Measurements from ENCODE around the gene ERGIC1.
"Not testable (repeated sequence)": the region's sequence is repeated elsewhere in the genome, so short reads cannot be mapped to it uniquely, and the experiment has no call there.

Gene ERGIC1

GRCh38 chr5:172841256-172841655, 7.2 kb downstream of the ERGIC1 start:
- Mint-ChIP-seq H3K4me3 (no peak overlapping the region), H3K4me1 (peaks cover 21% of the 10 kb centered on the region), H3K27me3 (no peaks in the 10 kb centered on the region), H3K36me3 (peaks cover 10% of the 10 kb centered on the region), H3K27ac (no peak overlapping the region), H3K9me3 (no peaks in the 10 kb centered on the region)
- DNase-seq, result no peak
- CTCF ChIA-PET, result no interaction called here

DNA sequence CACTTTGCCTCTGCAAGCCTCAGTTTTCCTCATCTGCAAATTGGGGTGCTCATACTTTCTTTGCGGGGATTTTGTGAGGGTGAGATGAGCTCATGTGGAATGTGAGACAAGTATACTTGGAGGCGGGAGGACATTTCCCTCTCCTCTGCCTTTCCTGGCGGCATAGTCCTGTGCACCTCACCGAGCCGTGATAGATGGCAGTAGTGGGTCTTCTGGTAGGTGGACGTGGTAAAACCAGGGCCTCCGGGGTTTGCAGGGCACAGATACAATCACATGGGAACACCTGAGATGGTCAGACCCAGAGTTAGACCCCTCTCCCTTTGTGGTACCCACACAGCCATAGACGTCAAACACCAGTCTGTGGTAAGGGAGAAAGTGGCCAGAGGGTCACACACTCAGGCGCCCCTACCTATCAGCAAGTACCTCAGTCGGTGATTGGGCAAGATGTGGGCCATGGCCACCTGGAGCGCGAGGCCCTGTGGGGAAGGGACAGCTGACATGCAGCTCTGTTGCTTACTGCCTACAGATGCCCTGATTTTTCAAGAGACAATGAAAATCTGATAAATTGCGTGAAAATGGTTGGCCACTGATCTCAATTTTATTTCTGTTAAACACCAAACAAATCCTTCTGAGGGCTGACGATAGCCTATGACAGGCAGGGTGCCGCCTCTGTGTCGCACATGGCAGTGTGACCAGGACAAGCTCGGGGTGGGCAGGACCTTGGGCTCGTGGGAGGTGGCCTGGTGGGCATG, 9.9 kb downstream of the ERGIC1 start:
- H3K27ac Mint-ChIP-seq, result no peak overlapping the region
- no peaks in the 10 kb centered on the region for H3K27me3 Mint-ChIP-seq
- no peak for DNase-seq
- peaks cover 1% of the 10 kb centered on the region for H3K4me1 Mint-ChIP-seq
- H3K9me3 Mint-ChIP-seq, result no peaks in the 10 kb centered on the region
- peaks cover 3% of the 10 kb centered on the region for H3K36me3 Mint-ChIP-seq
- no peak overlapping the region for H3K4me3 Mint-ChIP-seq
- CTCF ChIA-PET, result no interaction called here

- H3K27ac Mint-ChIP-seq, result no peak overlapping the region
- CTCF ChIA-PET, result no interaction called here
- no peak overlapping the region for H3K4me3 Mint-ChIP-seq
- H3K4me1 Mint-ChIP-seq, result peaks cover 4% of the 10 kb centered on the region
- no peak for DNase-seq
- H3K27me3 Mint-ChIP-seq, result no peaks in the 10 kb centered on the region
- H3K9me3 Mint-ChIP-seq, result no peaks in the 10 kb centered on the region
- H3K36me3 Mint-ChIP-seq, result peaks cover 3% of the 10 kb centered on the region
Measured at GRCh38 chr5:172844577-172844838, 10.5 kb downstream of the ERGIC1 start.

DNA sequence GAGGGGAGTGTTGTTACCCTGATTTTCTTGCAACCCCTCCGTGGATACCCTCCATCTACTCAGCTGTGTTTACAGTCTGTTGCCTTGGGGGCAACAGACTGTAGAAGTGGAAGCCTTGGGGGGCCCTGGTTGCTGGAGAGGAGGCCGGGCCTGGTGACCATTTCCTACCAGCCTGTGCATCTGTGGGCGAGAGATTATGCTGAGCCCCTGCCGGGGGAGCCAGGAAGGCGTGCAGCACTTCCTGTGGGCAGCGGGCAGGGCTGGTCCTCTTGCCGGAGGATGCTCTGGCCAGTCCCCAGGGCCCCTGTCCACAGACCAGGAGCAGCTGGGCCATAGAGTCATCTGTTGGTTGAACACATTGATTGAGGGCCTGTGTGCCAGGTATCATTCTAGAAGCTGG, 11.1 kb downstream of the ERGIC1 start:
- Mint-ChIP-seq H3K4me3 (no peak overlapping the region), H3K4me1 (peaks cover 9% of the 10 kb centered on the region)
- CTCF ChIA-PET, result no interaction called here

GRCh38 chr5:172845576-172845975, 11.5 kb downstream of the ERGIC1 start:
- H3K4me1 Mint-ChIP-seq, result peaks cover 9% of the 10 kb centered on the region
- H3K27ac Mint-ChIP-seq, result no peak overlapping the region
- CTCF ChIA-PET, result no interaction called here
- no peak for DNase-seq
- H3K36me3 Mint-ChIP-seq, result peaks cover 3% of the 10 kb centered on the region
- no peaks in the 10 kb centered on the region for H3K27me3 Mint-ChIP-seq
- no peak overlapping the region for H3K4me3 Mint-ChIP-seq
- no peaks in the 10 kb centered on the region for H3K9me3 Mint-ChIP-seq

More for the DNA sequence above, 11.1 kb downstream of the ERGIC1 start:
- Mint-ChIP-seq H3K9me3 (no peaks in the 10 kb centered on the region), H3K36me3 (peaks cover 3% of the 10 kb centered on the region), H3K27ac (no peak overlapping the region), H3K27me3 (no peaks in the 10 kb centered on the region)
- DNase-seq, result no peak

GRCh38 chr5:172846249-172846648, 12.2 kb downstream of the ERGIC1 start:
- H3K36me3 Mint-ChIP-seq, result peaks cover 3% of the 10 kb centered on the region
- no peak overlapping the region for H3K4me3 Mint-ChIP-seq
- H3K27me3 Mint-ChIP-seq, result no peaks in the 10 kb centered on the region
- no peak overlapping the region for H3K27ac Mint-ChIP-seq
- no peak for DNase-seq
- peaks cover 9% of the 10 kb centered on the region for H3K4me1 Mint-ChIP-seq
- H3K9me3 Mint-ChIP-seq, result no peaks in the 10 kb centered on the region
- CTCF ChIA-PET, result interaction anchor here (0.7 kb wide), 1 partner anchor 86 kb away, joined by 3 read pairs; no protein-coding TSS in a partner anchor

DNA sequence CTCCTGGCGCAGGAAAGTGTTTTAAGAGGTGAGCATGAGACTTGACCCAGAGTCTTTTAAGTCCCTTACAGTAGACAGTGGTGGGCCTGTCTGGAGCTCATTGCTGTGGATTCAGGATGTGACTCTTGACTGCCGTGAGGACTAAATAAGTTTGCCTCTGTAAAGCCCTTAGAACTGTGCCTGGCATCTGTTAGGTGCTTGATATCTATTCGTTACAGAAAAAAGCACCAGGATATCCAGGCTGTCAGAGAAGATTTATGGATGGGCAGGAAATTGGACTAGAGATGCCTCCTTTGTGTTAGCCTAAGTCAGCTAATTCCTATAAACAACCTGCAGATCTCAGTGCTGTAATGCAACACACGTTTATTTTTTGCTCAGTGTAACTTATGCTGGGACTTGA, 12.6 kb downstream of the ERGIC1 start:
- peaks cover 9% of the 10 kb centered on the region for H3K4me1 Mint-ChIP-seq
- CTCF ChIA-PET, result interaction anchor here (0.7 kb wide), 1 partner anchor 86 kb away, joined by 3 read pairs; no protein-coding TSS in a partner anchor
- H3K4me3 Mint-ChIP-seq, result no peak overlapping the region
- no peak overlapping the region for H3K27ac Mint-ChIP-seq
- no peaks in the 10 kb centered on the region for H3K27me3 Mint-ChIP-seq
- peaks cover 3% of the 10 kb centered on the region for H3K36me3 Mint-ChIP-seq
- H3K9me3 Mint-ChIP-seq, result no peaks in the 10 kb centered on the region
- DNase-seq, result no peak

- H3K27me3 Mint-ChIP-seq, CTCF ChIA-PET, DNase-seq, H3K9me3 Mint-ChIP-seq, H3K27ac Mint-ChIP-seq, H3K4me3 Mint-ChIP-seq, H3K36me3 Mint-ChIP-seq: not testable (repeated sequence)
- peaks cover 14% of the 10 kb centered on the region for H3K4me1 Mint-ChIP-seq
Measured at GRCh38 chr5:172847584-172847983, 13.5 kb downstream of the ERGIC1 start.

DNA sequence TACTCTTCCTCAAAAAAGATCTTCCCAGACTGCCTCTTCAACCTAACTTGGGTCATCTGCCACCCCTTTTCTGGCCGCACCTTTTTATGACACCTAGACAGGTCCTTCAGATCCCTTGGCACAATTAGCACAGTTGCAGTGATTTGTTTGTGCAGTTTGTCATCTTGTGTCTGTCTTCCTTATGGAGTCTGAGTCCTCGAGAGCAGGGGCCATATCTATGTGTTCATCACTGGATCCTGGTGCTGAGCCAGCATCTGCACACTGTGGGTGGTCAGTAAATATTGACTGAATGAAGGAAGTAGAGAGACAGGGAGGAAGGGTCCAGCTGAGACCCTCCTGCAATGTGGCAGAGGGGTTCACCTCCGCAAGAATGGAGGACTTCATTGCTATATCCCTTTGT, 14.4 kb downstream of the ERGIC1 start:
- Mint-ChIP-seq H3K9me3 (no peaks in the 10 kb centered on the region), H3K36me3 (peaks cover 3% of the 10 kb centered on the region), H3K27ac (no peak overlapping the region), H3K4me1 (peaks cover 19% of the 10 kb centered on the region), H3K27me3 (no peaks in the 10 kb centered on the region), H3K4me3 (no peak overlapping the region)
- CTCF ChIA-PET, result no interaction called here
- no peak for DNase-seq

- CTCF ChIA-PET, result no interaction called here
- H3K27me3 Mint-ChIP-seq, result no peaks in the 10 kb centered on the region
- H3K27ac Mint-ChIP-seq, result no peak overlapping the region
- H3K9me3 Mint-ChIP-seq, result no peaks in the 10 kb centered on the region
- H3K4me1 Mint-ChIP-seq, result peaks cover 33% of the 10 kb centered on the region
- DNase-seq, result no peak
- no peak overlapping the region for H3K4me3 Mint-ChIP-seq
- no peaks in the 10 kb centered on the region for H3K36me3 Mint-ChIP-seq
Measured at GRCh38 chr5:172849606-172850453, 15.8 kb downstream of the ERGIC1 start.

DNA sequence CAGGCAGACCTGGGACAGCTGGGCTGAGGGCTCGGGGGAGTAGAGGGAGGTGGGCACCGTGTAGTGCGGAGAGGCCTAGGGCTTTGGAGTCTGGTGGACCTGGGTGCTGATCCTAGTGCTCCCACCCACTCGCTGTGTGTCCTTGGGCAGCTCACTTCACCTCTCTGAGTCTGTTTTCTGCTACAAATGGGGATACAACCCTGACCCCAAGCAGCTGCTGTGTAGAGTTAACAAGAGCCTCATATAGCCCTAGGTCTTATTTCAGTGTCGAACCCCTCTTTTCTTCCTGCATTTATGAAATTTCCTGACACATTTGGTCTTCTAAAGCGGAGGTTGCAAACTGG, 16.4 kb downstream of the ERGIC1 start:
- CTCF ChIA-PET, result no interaction called here
- DNase-seq, result no peak
- Mint-ChIP-seq H3K27ac (no peak overlapping the region), H3K27me3 (no peaks in the 10 kb centered on the region), H3K36me3 (no peaks in the 10 kb centered on the region), H3K9me3 (no peaks in the 10 kb centered on the region), H3K4me1 (peaks cover 34% of the 10 kb centered on the region), H3K4me3 (no peak overlapping the region)

DNA sequence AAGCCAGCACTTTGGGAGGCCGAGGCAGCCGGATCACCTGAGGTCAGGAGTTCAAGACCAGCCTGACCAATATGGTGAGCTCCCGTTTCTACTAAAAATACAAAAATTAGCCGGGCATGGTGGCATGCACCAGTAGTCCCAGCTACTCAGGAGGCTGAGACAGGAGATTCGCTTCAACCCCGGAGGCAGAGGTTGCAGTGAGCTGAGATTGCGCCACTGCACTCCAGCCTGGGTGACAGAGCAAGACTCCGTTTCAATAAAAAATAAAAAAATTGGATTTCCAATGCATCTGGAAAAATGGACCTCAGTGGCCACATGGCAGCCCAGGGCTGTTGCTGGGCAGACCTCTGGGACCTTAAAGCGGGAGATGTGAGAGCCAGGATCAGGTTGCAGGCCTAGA, 17.2 kb downstream of the ERGIC1 start:
- H3K27me3 Mint-ChIP-seq, CTCF ChIA-PET, H3K36me3 Mint-ChIP-seq, H3K9me3 Mint-ChIP-seq, H3K4me3 Mint-ChIP-seq, DNase-seq, H3K27ac Mint-ChIP-seq: not testable (repeated sequence)
- peaks cover 34% of the 10 kb centered on the region for H3K4me1 Mint-ChIP-seq

DNA sequence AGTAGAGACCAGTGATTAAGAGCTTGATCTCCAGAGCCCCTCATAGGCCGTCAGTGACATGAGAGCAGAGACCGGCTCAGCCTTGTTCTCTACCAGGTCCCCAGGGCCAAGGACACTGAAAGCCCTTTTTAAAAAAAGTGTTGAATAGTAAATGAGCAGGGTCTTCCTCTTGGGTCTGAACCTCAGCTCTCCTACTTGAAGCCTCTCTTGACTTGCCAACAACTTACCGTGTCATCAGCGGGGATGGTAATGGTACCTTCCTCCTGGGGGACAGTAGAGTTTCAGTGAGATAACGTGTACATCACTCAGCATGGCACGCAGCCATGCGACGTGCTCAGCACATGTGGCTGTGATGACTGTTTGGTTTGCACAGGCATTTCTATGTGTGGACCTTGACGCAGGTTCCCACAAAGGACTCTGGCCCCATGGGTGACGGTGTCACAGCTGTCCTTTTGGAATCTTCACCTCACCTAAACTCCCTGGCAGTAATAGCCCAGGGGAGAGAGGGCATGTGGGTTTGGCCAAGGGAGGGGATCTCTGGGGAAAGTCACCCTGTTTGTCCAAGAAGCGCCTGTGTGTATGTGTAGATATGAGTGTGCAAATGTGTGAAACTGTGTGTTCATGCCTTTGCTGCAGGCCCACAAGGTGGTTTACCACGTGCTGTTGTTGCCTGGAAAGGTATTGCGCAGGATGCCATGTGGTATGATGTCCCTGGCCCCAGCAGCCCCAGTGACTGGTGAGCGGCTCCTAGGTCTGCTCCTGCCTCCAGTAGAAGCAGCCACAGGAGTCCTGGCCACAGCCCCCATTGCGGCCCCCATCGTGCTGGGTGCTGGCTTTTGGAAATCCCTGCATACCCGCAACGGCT, 18.7 kb downstream of the ERGIC1 start:
- H3K4me3 Mint-ChIP-seq, result no peak overlapping the region
- H3K27ac Mint-ChIP-seq, result no peak overlapping the region
- no peaks in the 10 kb centered on the region for H3K9me3 Mint-ChIP-seq
- H3K4me1 Mint-ChIP-seq, result peaks cover 34% of the 10 kb centered on the region
- CTCF ChIA-PET, result interaction anchor here (1.4 kb wide), 1 partner anchor 80 kb away, joined by 3 read pairs; no protein-coding TSS in a partner anchor
- no peak for DNase-seq
- no peaks in the 10 kb centered on the region for H3K36me3 Mint-ChIP-seq
- no peaks in the 10 kb centered on the region for H3K27me3 Mint-ChIP-seq

GRCh38 chr5:172853355-172853975, 19.4 kb downstream of the ERGIC1 start:
- CTCF ChIA-PET, result interaction anchor here (0.6 to 1.7 kb wide), 3 partner anchors 18 to 140 kb away, joined by 3 to 4 read pairs (median 3); no protein-coding TSS in a partner anchor
- Mint-ChIP-seq H3K27me3 (no peaks in the 10 kb centered on the region), H3K36me3 (no peaks in the 10 kb centered on the region), H3K4me3 (no peak overlapping the region), H3K4me1 (peaks cover 34% of the 10 kb centered on the region), H3K9me3 (no peaks in the 10 kb centered on the region), H3K27ac (no peak overlapping the region)
- DNase-seq, result no peak
